ENCODE results near the gene MRPL40. TPM values are rescaled to one million over a fixed set of nuclear protein-coding genes. Genes with fewer than 3 reads are reported as not detected.
A peak's percentile ranks its signal among the peaks of the same experiment; 100 is the strongest.

The MRPL40 gene
- total and polyA plus RNA-seq, 2 of the 13 experiments (the other 11 are each of a cell fraction or from before 2014, with no cell fraction given): 42.7 to 79.7 TPM

GRCh38 chr22:19430890-19431541 is 1.3 kb upstream of the MRPL40 start (continued):
- no peak for TF ChIP-seq ZNF251 (CRISPR knock-in tag; IDR thresholded peaks at IDR 0.05)
- peak; percentile 28; the same call in 1 of the 2 replicates for TF ChIP-seq ZNF703 (CRISPR knock-in tag; IDR thresholded peaks at IDR 0.05; ENCODE audit: borderline replicate concordance)
- peak; percentile 16; the same call in 1 of the 2 replicates for TF ChIP-seq SALL1 (CRISPR knock-in tag; IDR thresholded peaks at IDR 0.05)
- no peak for TF ChIP-seq SP5 (CRISPR knock-in tag; IDR thresholded peaks at IDR 0.05; ENCODE audit: borderline replicate concordance, low read depth)
- TF ChIP-seq ZFAT (CRISPR knock-in tag; conservative IDR thresholded peaks at IDR 0.05): no peak
- TF ChIP-seq ZNF605 (CRISPR knock-in tag; IDR thresholded peaks at IDR 0.05): 0 out of 2 replicates have a peak, but pooled peaks have one; percentile 53
- TF ChIP-seq SP4 (CRISPR knock-in tag; IDR thresholded peaks at IDR 0.05): no peak
- peak; percentile 60; the same call in 1 of the 2 replicates for TF ChIP-seq PITX1 (CRISPR knock-in tag; IDR thresholded peaks at IDR 0.05)
- TF ChIP-seq SMYD3 (CRISPR knock-in tag; IDR thresholded peaks at IDR 0.05): no peak
- TF ChIP-seq SOX5 (CRISPR knock-in tag; IDR thresholded peaks at IDR 0.05; ENCODE audit: borderline replicate concordance): no peak
- TF ChIP-seq, protein P1, sequence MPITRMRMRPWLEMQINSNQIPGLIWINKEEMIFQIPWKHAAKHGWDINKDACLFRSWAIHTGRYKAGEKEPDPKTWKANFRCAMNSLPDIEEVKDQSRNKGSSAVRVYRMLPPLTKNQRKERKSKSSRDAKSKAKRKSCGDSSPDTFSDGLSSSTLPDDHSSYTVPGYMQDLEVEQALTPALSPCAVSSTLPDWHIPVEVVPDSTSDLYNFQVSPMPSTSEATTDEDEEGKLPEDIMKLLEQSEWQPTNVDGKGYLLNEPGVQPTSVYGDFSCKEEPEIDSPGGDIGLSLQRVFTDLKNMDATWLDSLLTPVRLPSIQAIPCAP (CRISPR knock-in tag; IDR thresholded peaks at IDR 0.05; ENCODE audit: low read depth): no peak
- TF ChIP-seq ZNF530 (CRISPR knock-in tag; IDR thresholded peaks at IDR 0.05; ENCODE audit: low read depth): no peak
- no peak for TF ChIP-seq RARG (CRISPR knock-in tag; IDR thresholded peaks at IDR 0.05; ENCODE audit: low read depth)
- TF ChIP-seq SRY (CRISPR knock-in tag; IDR thresholded peaks at IDR 0.05): peak; percentile 71; the same call in 1 of the 2 replicates
- TF ChIP-seq POLR2A (IDR thresholded peaks at IDR 0.05; ENCODE audit: insufficient read depth in 1 of 2, low read depth in 2 of 2, low read length in 2 of 2): peak in 1 of 2 experiments; percentile 45; a peak in 2 of 4 replicates
- no peak for TF ChIP-seq ETV6 (CRISPR knock-in tag; conservative IDR thresholded peaks at IDR 0.05)
- TF ChIP-seq PPARG (CRISPR knock-in tag; conservative IDR thresholded peaks at IDR 0.05): no peak
- no peak for TF ChIP-seq HBP1 (CRISPR knock-in tag; IDR thresholded peaks at IDR 0.05; ENCODE audit: low read depth)
- TF ChIP-seq ELK4 (CRISPR knock-in tag; IDR thresholded peaks at IDR 0.05; ENCODE audit: borderline replicate concordance): no peak
- no peak for TF ChIP-seq ZBTB8A (CRISPR knock-in tag; IDR thresholded peaks at IDR 0.05; ENCODE audit: borderline replicate concordance, low read depth)
- no peak for TF ChIP-seq KLF9 (CRISPR knock-in tag; IDR thresholded peaks at IDR 0.05; ENCODE audit: low read depth)
- TF ChIP-seq ZNF280B (CRISPR knock-in tag; IDR thresholded peaks at IDR 0.05; ENCODE audit: borderline replicate concordance): 0 out of 2 replicates have a peak, but pooled peaks have one; percentile 69
- no peak for TF ChIP-seq ZNF598 (CRISPR knock-in tag; IDR thresholded peaks at IDR 0.05; ENCODE audit: borderline replicate concordance)
- no peak for TF ChIP-seq ARNT (IDR thresholded peaks at IDR 0.05)
- no peak for TF ChIP-seq ZBTB33 (CRISPR knock-in tag; IDR thresholded peaks at IDR 0.05)
